BE2C (cell line): Measurements from ENCODE around the gene SLC27A4.

Experiments used
- DNase-seq: peaks from one replicate; pipeline ENCODE4 v3.0.0-alpha.2; 2020
- H3K27me3 ChIP-seq: fragments of 250-450 bp; sonication (Bioruptor Pico); 2 replicates; pipeline ENCODE4 v1.5.1; 2020; ENCODE audit warnings: mild to moderate bottlenecking
- H3K36me3 ChIP-seq: fragments of 250-450 bp; sonication (Bioruptor Pico); 2 replicates; pipeline ENCODE4 v1.5.1; 2020; ENCODE audit warnings: mild to moderate bottlenecking
- H3K4me1 ChIP-seq: fragments of 250-450 bp; sonication (Bioruptor Pico); 2 replicates; pipeline ENCODE4 v1.5.1; 2020
- H3K4me3 ChIP-seq: 2 replicates; pipeline ENCODE4 v1.5.1; 2011; ENCODE audit warnings: low read depth, low read length
- H3K9me3 ChIP-seq: fragments of 250-450 bp; sonication (Bioruptor Pico); 2 replicates; pipeline ENCODE4 v1.5.1; 2020
- TF ChIP-seq, protein P1 (sequence below): IDR thresholded peaks from 2 replicates; pipeline ENCODE4 v1.5.1; 2012; ENCODE audit warnings: mild to moderate bottlenecking, low read depth, low read length

SLC27A4 gene

DNA sequence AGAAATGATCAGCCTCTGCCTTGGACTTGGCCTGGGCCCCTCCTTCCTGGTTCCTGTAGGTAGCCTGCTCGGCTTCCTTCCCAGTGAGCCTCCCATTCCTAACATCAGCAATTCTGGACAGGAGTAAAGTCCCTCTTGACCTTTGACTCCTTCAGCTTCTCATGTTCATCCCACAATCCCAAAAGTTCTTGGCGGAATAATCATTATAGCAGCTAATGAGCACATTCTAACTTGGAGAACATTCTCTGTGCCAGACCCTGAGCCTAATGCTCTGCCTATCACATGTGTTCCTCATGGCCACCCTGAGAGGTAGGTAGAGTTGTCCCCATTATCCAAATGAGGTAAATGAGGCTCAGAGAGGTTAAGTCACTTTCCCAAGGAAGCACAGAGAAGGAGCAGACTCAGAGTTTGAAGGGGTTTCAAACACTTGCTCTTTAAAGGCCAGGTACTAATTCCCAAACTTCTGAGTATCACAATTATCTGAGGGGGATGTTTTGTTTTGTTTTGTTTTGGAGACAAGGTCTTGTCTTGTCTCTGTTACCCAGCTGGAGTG lies 43.0 kb upstream of the SLC27A4 start:
- H3K4me1 ChIP-seq, result no peaks in the 10 kb centered on the region
- no peak for DNase-seq
- no peak overlapping the region for H3K4me3 ChIP-seq
- no peaks in the 10 kb centered on the region for H3K36me3 ChIP-seq
- H3K9me3 ChIP-seq, result no peaks in the 10 kb centered on the region
- H3K27me3 ChIP-seq, result no peaks in the 10 kb centered on the region; the same call in 1 of the 2 replicates
- TF ChIP-seq, protein P1, sequence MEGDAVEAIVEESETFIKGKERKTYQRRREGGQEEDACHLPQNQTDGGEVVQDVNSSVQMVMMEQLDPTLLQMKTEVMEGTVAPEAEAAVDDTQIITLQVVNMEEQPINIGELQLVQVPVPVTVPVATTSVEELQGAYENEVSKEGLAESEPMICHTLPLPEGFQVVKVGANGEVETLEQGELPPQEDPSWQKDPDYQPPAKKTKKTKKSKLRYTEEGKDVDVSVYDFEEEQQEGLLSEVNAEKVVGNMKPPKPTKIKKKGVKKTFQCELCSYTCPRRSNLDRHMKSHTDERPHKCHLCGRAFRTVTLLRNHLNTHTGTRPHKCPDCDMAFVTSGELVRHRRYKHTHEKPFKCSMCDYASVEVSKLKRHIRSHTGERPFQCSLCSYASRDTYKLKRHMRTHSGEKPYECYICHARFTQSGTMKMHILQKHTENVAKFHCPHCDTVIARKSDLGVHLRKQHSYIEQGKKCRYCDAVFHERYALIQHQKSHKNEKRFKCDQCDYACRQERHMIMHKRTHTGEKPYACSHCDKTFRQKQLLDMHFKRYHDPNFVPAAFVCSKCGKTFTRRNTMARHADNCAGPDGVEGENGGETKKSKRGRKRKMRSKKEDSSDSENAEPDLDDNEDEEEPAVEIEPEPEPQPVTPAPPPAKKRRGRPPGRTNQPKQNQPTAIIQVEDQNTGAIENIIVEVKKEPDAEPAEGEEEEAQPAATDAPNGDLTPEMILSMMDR, result no peak

DNA sequence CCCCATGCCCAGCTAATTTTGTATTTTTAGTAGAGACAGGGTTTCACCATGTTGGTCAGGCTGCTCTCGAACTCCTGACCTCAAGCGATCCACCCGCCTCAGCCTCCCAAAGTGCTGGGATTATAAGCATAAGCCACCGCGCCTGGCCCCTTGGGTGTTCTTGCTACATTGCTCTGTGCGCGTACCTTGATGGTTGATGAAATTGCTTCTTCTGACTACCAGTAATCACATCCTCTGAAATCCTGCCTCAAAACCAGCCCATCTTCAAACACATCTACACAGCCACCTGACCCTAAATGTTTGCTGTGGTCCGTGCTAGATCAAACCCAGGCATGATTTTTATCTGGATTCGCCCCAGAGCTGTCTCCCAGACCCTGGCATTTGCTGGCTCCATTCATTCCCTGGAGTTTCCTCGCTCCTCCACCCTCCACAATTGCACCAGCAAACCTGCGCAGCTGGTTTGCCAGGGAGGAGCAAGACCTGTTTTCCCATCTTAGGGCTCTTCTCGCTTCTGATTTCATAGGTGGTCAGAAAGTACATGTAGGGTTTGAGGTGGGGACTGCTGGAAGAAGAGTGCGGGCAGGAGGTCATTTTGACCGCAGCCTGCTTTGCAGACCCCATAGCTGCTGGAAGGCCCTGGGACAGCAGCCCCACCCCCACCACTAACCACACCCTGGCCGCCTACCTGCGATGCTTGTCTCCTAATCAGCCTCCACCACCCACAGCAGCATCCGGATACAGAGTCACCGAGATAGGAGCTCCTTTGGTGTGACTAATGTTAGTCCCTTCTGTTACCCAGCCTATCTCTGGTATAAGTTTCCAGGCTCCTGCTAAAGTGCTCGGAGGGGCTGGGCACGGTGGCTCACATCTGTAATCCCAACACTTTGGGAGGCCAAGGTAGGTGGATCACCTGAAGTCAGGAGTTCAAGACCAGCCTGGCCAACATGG lies 41.5 kb upstream of the SLC27A4 start:
- Histone ChIP-seq H3K4me1 (no peaks in the 10 kb centered on the region), H3K9me3 (no peaks in the 10 kb centered on the region), H3K4me3 (no peak overlapping the region), H3K27me3 (no peaks in the 10 kb centered on the region; the same call in 1 of the 2 replicates), H3K36me3 (no peaks in the 10 kb centered on the region)
- DNase-seq, result no peak
- TF ChIP-seq, protein P1, result no peak

DNA sequence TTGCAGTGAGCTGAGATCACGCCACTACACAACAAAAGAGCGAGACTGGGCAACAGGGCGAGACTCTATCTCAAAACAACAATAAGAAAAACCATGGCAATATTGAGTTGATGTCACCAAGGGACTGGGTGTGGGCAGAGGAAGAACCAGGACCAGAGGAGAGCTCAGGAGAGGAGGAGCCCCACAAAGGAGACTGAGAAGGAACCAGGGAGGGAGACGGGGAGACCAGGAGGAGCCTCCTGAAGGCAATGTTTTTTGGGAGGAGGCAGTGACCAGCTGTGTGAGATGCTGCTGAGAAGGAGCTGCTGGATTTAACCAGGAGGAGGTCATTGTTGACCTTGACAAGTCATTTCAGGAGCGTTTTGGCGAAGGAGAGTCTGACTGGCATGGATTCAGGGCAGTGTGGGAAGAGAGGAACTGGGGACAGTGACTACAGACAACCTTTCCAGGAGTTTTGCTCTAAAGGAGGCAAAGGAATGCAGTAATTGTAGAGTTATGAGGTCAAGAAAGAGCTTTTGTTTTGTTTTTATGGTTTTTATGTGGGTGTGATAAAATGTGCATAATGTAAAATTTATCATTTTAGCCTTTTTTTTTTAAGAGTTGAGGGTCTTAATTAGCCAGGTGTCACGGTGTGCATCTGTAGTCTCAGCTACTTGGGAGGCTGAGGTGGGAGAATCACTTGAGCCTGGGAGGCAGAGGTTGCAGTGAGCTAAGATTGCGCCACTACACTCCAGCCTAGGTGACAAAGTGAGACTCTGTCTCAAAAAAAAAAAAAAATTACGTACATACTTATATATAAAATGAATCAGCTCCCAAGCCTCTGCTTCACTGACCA lies 36.0 kb upstream of the SLC27A4 start:
- Histone ChIP-seq H3K4me3 (no peak overlapping the region), H3K4me1 (no peaks in the 10 kb centered on the region), H3K36me3 (peaks cover 3% of the 10 kb centered on the region), H3K27me3 (no peaks in the 10 kb centered on the region), H3K9me3 (no peaks in the 10 kb centered on the region)
- TF ChIP-seq, protein P1, result no peak
- DNase-seq, result no peak

DNA sequence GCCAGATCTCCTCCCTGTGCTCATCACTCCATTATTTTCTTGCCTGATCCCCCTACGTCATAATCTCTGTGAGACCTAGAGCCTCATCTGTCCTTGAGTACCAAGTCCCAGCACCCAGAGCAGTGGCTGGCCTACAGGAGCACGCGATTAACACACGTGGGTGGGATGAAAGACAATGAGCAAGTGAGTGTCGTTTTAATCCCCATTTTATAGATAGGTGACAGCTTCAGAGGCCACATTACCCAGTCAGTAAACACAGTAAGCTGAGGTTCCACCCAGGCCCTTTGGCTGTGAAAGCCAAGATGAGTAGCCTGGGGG lies 35.4 kb upstream of the SLC27A4 start:
- no peak for DNase-seq
- no peak overlapping the region for H3K4me3 ChIP-seq
- TF ChIP-seq, protein P1, result no peak
- H3K27me3 ChIP-seq, result no peaks in the 10 kb centered on the region
- peaks cover 9% of the 10 kb centered on the region for H3K36me3 ChIP-seq
- no peaks in the 10 kb centered on the region for H3K4me1 ChIP-seq
- H3K9me3 ChIP-seq, result no peaks in the 10 kb centered on the region

DNA sequence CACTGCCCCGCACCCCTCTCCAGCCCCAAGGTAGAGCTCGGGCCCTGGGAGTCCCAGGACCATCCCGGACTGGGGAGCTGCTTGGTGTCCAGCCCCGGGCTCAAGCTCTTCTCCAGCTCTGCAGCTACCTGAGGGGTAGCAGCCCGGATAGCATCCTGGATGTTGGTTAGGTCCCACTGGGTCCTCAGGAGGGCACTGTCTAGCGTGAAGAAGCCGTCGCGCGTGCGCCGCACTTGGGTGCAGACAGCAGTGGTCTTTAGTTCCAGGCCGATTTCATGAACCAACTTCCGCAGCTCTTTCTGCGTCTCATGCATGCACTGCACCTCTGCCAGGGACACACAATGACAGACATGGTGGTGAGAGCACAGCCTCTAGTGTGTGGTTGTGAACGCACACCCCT lies 30.8 kb upstream of the SLC27A4 start:
- TF ChIP-seq, protein P1, result no peak

More for the DNA sequence above, 30.8 kb upstream of the SLC27A4 start:
- no peaks in the 10 kb centered on the region for H3K27me3 ChIP-seq
- no peaks in the 10 kb centered on the region for H3K9me3 ChIP-seq
- no peak for DNase-seq
- H3K4me3 ChIP-seq, result no peak overlapping the region
- H3K4me1 ChIP-seq, result no peaks in the 10 kb centered on the region
- peaks cover 26% of the 10 kb centered on the region for H3K36me3 ChIP-seq
